ENCODE measurements around the gene PAX6. TPM values are rescaled to one million over a fixed set of nuclear protein-coding genes. Genes with fewer than 3 reads are reported as not detected.

Gene PAX6
- total RNA-seq, 1 donor from 2014 or later, result not detected

DNA sequence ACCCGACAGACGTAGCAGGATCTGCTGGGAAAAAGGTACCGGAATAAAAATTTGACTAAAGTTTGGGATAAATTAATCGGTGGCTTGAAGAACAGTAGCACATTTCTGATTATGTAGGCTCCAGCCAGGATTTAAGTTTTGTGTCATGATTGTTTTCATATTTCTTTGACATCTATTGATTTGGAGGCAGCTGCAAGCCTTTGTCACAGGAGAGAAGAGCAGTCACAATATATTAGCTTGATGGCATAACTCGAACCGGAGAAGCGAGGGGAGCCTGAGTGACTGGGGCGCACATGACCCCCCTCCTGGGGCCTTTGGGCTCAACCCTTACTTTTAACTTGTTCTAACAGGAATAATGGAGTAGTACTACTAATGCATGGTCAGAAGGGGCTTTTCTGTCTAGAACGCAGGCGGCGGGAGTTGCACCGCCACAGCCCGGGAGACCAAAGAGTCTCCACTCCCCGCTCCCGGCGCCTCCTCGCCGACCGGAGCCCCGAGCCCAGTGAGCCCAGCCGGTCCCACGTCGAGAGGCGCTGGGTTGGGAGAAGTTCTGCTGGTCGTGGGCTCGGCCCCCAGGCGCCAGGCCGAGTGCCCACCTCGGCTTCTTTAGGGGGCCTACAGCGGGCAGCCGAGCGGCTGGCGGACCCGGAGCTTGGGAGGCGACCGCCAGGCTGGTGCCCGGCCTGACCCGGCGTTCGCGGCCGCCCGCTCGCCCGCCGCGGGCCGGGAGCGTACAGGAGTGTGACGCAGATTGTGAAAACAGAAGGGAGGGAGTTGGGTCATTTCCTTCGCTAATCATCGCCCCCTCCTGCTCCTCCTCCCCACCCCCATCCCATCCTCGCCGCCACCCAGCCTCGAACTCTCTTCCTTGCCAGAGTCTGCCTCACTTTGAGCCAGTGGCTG, 15.7 kb upstream of the PAX6 start:
- Mint-ChIP-seq H3K27ac (peak overlapping the region; percentile 62), H3K9me3 (peaks cover 12% of the 10 kb centered on the region), H3K4me3 (no peak overlapping the region), H3K4me1 (peaks cover 6% of the 10 kb centered on the region), H3K36me3 (ENCODE audit: low read depth) (peaks cover 1% of the 10 kb centered on the region), H3K27me3 (peaks cover 76% of the 10 kb centered on the region)
- peak; percentile 54 for DNase-seq
- intact Hi-C loops (cut with micrococcal nuclease), result loop anchor here (2.0 to 10.0 kb wide), 2 partner anchors 18 to 128 kb away; no protein-coding TSS in a partner anchor

DNA sequence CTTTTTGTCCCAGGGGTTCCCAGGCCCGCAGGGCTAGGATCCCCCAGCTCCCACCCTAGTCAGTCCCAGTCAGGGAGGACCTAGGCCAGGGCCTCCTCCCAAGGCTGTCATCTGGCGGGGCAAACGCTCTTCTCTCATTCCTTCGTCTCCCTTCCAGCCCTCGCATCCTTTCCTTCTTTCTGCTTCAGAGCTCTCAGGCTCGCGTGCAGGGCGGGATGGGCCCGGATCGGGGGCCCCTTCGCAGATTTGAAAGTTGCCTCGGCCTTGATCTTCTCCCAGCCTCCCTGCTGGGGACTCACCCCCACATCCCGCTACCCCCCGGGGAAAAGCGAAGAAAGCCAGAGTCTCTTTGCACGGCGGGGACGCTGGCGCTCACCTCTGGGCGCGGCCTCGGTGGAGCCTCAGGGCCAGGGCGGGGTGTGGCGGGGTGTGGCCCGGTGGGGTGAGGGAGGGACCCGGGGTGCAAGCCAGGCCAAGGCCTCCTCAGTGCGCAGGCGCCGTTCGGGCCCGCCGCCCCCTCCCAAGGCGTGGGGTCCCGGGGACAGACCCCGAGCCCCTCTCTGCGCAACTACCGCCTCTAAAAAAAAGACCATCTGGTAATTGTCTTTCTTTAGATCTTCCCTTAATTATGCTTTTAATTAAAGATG, 14.8 kb upstream of the PAX6 start:
- Mint-ChIP-seq H3K27ac (peak overlapping the region; percentile 60), H3K4me3 (no peak overlapping the region)

DNA sequence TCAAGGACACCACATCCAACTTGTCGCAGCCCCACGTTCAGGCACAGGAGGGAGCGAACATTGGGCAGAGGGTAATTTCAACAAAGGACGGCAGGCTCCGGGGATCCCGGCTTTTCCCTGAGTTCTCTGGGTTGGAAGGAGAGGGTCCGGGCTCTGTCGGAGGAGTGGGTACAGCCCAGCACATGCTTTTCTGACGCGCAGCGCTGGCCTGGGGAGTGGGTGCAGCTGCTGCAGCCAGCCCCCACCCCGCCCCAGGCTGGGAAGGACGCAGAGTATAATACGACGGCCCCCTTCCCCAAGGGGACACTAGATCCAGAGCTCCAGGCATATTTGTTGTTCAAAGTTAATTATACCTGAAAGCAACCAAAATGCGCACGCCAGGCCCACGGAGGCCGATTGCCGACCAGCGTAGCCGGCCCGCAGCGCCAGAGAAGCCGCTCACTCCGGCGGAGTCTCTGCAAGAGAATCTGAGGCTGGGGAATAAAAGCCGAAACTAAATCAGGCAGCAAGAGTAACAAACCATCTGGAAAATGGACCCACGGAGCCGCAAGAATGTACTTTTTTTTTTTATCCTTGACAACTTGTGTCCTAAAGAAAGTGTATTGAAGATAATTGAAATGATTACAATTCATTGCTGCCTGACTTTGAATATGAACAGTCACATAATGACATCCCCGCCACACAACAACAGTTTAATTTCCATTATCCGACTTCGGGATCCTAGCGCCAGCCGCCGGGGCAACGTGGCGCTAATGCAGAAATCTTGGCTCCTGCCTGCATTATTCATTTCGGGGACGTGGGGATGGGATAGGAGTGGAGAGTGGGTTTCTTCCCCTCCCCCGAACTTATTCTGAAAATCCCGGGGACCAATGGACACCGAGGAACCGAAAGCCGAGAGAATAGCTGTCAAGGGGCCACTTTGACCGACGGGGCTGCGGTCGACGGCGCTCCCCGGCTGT, 14.0 kb upstream of the PAX6 start:
- intact Hi-C loops (cut with micrococcal nuclease), result loop anchor here (2.0 to 10.0 kb wide), 2 partner anchors 130 to 612 kb away; no protein-coding TSS in a partner anchor
- no peak for DNase-seq
- peaks cover 80% of the 10 kb centered on the region for H3K27me3 Mint-ChIP-seq
- H3K4me1 Mint-ChIP-seq, result peaks cover 6% of the 10 kb centered on the region
- peak overlapping the region; percentile 62 for H3K27ac Mint-ChIP-seq
- peaks cover 1% of the 10 kb centered on the region for H3K36me3 Mint-ChIP-seq (ENCODE audit: low read depth)
- H3K9me3 Mint-ChIP-seq, result peaks cover 15% of the 10 kb centered on the region
- no peak overlapping the region for H3K4me3 Mint-ChIP-seq

More for the DNA sequence above, 14.8 kb upstream of the PAX6 start:
- H3K27me3 Mint-ChIP-seq, result peaks cover 81% of the 10 kb centered on the region
- no peak for DNase-seq
- H3K36me3 Mint-ChIP-seq (ENCODE audit: low read depth), result peaks cover 1% of the 10 kb centered on the region
- H3K4me1 Mint-ChIP-seq, result peaks cover 6% of the 10 kb centered on the region
- intact Hi-C loops (cut with micrococcal nuclease), result loop anchor here (2.0 to 10.0 kb wide), 3 partner anchors 17 to 611 kb away; no protein-coding TSS in a partner anchor
- H3K9me3 Mint-ChIP-seq, result peaks cover 15% of the 10 kb centered on the region

DNA sequence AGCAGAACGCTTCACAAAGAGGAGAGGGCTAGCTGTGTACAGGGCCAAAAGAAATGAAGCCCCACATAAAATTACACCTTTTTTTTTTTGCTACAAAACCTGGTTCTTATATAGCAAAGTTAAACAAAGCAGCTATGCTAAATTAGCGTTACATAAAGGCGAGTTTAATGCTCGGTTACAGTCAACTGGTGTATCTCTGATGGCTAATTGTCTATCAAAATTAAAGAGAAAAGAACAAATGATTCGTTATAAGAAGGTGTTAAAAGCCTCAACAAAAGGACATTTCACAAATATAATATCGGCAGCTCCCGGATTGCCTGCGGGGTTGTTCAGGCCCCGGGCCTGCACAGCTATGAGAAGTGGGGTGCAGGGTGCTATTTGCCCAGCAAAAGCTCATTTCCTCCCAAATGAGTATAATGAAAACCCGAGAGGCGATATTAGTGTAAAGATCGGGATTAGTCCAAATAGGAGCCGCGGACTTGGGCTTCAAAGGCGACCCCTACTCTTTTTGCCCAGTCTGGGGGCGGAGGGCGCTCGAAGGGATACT, 13.3 kb upstream of the PAX6 start:
- peak overlapping the region; percentile 62 for H3K27ac Mint-ChIP-seq
- intact Hi-C loops (cut with micrococcal nuclease), result loop anchor here (2.0 to 10.0 kb wide), 2 partner anchors 130 to 612 kb away; no protein-coding TSS in a partner anchor
- DNase-seq, result no peak
- peaks cover 80% of the 10 kb centered on the region for H3K27me3 Mint-ChIP-seq
- peaks cover 15% of the 10 kb centered on the region for H3K9me3 Mint-ChIP-seq
- peaks cover 6% of the 10 kb centered on the region for H3K4me1 Mint-ChIP-seq
- peaks cover 1% of the 10 kb centered on the region for H3K36me3 Mint-ChIP-seq (ENCODE audit: low read depth)
- no peak overlapping the region for H3K4me3 Mint-ChIP-seq

DNA sequence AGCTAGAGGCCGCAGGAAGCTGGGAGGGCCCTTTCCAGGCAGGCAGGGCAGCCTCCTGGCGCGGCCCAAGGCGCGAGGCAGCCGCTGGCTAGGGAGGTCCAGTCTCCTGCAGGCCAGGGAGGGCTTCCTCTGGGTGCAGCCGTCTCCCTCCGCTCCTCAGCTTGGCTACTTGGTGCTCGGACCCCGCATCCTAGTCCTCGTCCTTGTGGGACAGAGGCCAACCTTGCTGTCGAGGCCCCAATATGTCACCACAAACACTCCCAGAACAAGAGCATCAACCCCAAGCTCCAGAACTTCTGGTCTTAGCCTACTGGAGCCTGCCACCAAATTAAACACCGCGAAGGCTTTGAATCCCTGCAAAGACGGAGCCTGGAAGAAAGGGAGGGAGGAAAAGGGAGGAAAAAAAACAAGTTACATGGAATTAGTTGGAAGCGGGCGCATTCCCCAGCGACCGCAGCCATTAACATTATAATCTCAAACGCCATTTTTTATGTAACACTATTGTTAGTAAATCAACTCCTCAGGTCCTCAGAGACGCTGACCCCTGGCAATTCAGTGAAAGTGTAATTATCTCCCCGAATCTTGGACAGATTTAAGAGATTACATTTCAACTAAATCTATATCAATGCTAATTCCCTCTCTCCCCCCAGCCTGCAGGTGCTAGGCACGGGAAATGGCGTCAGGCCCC, 12.7 kb upstream of the PAX6 start:
- Mint-ChIP-seq H3K4me1 (peaks cover 6% of the 10 kb centered on the region), H3K27me3 (peaks cover 80% of the 10 kb centered on the region), H3K9me3 (peaks cover 15% of the 10 kb centered on the region), H3K36me3 (ENCODE audit: low read depth) (peaks cover 1% of the 10 kb centered on the region), H3K4me3 (no peak overlapping the region), H3K27ac (no peak overlapping the region)
- intact Hi-C loops (cut with micrococcal nuclease), result loop anchor here (2.0 to 10.0 kb wide), 2 partner anchors 131 to 613 kb away; no protein-coding TSS in a partner anchor
- DNase-seq, result no peak

DNA sequence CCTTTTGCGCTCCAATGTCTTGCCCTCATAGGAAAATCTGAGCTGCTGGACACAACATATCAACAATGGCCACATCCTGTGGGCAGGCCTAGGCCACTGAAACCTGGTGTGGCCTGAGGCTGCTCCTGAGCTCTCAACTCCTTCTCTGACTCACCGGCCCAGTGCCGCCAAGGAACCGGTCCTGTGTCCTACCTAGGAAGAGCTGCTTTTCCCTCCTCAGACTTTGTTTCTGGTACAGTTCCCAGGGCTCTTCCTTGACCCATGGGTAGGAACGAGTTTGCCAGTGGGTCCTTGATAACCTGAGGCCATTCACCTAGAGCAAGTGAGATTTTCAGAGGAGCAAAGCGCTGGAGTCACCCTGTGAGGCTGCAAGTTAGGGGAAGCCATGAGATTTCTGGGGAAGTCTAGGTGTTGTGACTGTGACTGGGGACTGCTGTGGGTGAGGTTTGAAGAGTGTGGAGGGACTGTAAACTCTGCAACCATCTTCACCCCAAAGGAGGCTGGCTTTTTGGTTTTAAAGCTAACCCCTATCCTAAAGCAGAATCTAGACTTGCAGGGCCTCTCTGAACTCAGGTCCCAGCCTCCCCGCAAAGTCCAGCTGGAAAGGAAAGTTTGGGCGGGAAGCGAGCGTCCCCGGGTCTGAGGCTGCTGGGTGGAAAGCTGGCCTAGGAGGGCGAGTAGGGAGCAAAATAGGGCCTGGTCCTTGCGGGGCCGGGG, 12.0 kb upstream of the PAX6 start:
- DNase-seq, result no peak
- H3K4me1 Mint-ChIP-seq, result peaks cover 6% of the 10 kb centered on the region
- H3K36me3 Mint-ChIP-seq (ENCODE audit: low read depth), result peaks cover 1% of the 10 kb centered on the region
- H3K27me3 Mint-ChIP-seq, result peaks cover 84% of the 10 kb centered on the region
- peaks cover 15% of the 10 kb centered on the region for H3K9me3 Mint-ChIP-seq
- intact Hi-C loops (cut with micrococcal nuclease), result loop anchor here (10.0 kb wide), 1 partner anchor 132 kb away; no protein-coding TSS in a partner anchor
- H3K4me3 Mint-ChIP-seq, result no peak overlapping the region
- H3K27ac Mint-ChIP-seq, result no peak overlapping the region

DNA sequence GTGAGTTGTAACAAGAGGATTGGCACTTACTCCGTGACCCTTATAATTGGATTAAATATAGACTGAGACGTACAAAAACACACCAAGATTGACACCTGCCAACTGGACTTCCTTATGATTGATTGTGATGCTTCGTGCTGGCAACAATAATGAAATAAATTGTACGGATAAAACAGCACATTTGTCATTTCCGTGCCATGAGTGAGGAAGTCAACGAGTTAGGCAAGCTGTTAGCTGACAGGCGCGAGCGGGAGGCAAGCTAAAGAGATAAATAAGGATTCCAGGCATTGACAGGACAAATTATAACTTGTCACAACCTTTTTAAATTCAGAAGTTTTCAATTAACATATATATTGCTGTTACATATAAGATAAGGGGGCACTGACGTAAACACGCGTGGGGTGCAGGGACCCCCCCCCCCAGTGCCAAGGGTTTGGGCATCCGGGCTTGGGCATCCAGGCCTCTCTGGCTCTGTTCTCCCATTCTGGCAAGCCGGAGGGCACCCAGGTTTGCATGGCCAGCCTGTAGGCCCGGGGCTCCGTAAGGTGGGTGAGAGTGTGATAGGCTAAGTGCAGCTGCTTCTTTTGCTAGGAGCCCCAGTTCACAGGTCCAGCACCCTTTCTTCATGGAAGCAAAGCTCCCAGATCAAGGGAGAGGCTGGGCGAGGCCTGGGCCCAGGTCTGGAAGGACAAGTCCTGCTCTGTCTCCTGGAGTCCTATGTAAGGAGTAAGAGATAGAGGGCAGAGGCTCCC, 11.2 kb upstream of the PAX6 start:
- intact Hi-C loops (cut with micrococcal nuclease), result loop anchor here (10.0 kb wide), 1 partner anchor 132 kb away; no protein-coding TSS in a partner anchor
- H3K27me3 Mint-ChIP-seq, result peaks cover 79% of the 10 kb centered on the region
- peaks cover 13% of the 10 kb centered on the region for H3K9me3 Mint-ChIP-seq
- peaks cover 1% of the 10 kb centered on the region for H3K36me3 Mint-ChIP-seq (ENCODE audit: low read depth)
- no peak overlapping the region for H3K4me3 Mint-ChIP-seq
- H3K4me1 Mint-ChIP-seq, result peaks cover 4% of the 10 kb centered on the region
- DNase-seq, result no peak
- H3K27ac Mint-ChIP-seq, result no peak overlapping the region

DNA sequence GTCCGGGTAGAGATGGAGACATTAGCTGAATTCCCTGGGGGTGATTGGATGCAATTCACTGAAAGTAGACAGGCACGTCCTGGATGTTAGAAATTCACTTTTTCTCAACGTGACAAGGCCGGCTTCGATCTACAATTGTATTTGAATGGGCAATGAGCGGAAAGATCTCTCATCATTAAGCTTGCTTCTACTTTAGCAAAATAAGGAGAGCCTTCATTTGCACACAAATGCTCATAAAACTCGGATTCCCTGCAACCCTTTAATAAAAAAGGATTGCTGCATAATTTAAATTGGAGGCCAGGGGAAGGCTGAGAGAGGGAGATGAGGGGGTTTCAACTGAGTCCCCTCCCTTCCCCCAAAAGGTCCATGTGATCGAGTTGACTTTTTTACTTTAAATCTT, 10.6 kb upstream of the PAX6 start:
- Mint-ChIP-seq H3K27me3 (peaks cover 80% of the 10 kb centered on the region), H3K27ac (no peak overlapping the region), H3K9me3 (peaks cover 11% of the 10 kb centered on the region), H3K4me3 (no peak overlapping the region), H3K4me1 (peaks cover 2% of the 10 kb centered on the region), H3K36me3 (ENCODE audit: low read depth) (peaks cover 1% of the 10 kb centered on the region)
- no peak for DNase-seq
- intact Hi-C loops (cut with micrococcal nuclease), result loop anchor here (10.0 kb wide), 1 partner anchor 133 kb away; no protein-coding TSS in a partner anchor

DNA sequence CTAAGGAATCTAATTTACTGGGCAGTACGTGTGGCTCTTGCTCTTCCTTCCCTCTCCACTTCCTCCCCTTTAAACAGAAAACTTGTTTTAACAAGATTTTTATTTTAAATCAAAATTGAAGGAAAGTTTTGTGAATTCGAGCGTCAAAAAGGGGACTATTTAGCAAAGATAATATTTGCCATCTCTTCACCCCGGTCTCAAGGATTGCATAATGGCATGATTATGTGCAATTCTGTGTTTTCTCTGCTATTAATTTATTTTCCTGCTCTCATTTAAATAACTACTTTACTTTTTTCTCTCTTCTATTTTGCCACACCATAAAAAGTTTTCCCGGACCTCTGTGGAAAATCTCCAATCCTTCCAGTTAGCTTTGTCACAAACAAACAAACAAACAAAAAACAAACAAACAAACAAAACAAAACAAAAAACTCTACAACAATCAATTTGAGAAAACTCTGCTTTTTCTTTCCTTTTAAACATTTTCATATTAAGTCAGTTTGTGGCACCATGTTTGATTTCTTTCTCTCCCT, 10.2 kb upstream of the PAX6 start:
- Mint-ChIP-seq H3K4me3 (no peak overlapping the region), H3K27ac (no peak overlapping the region), H3K4me1 (peaks cover 1% of the 10 kb centered on the region), H3K36me3 (ENCODE audit: low read depth) (peaks cover under 1% of the 10 kb centered on the region), H3K9me3 (peaks cover 7% of the 10 kb centered on the region), H3K27me3 (peaks cover 77% of the 10 kb centered on the region)
- intact Hi-C loops (cut with micrococcal nuclease), result loop anchor here (10.0 kb wide), 1 partner anchor 134 kb away; no protein-coding TSS in a partner anchor
- DNase-seq, result no peak

DNA sequence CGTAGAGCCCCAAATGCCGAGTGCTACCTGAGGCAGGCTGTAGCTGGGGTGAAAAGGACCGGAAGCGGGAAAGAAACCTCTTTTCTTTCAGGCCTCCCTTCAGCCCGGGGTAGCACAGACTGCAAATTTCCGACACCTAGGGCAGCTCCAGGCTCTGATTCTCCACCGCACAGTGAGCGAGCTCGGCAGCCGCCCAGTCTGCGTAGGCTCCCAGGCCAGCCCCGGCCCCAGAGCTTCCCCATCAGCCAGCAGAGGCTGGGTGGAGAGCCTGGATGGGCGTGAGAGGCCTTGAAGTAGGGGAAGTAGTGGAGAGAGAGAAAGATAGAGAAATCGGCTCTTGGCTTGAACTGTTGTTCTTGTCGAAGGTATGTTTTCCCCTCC, 9.3 kb upstream of the PAX6 start:
- Mint-ChIP-seq H3K27ac (no peak overlapping the region), H3K27me3 (peaks cover 76% of the 10 kb centered on the region)
- intact Hi-C loops (cut with micrococcal nuclease), result loop anchor here (10.0 kb wide), 1 partner anchor 134 kb away; no protein-coding TSS in a partner anchor

More for the DNA sequence above, 9.3 kb upstream of the PAX6 start:
- Mint-ChIP-seq H3K9me3 (peaks cover 7% of the 10 kb centered on the region), H3K36me3 (ENCODE audit: low read depth) (peaks cover 2% of the 10 kb centered on the region), H3K4me1 (peaks cover 5% of the 10 kb centered on the region), H3K4me3 (no peak overlapping the region)
- DNase-seq, result peak; percentile 54
